T-cell (primary cell): ENCODE measurements around the gene PIGA. TPM values are rescaled to one million over a fixed set of nuclear protein-coding genes. Genes with fewer than 3 reads are reported as not detected.

Source experiments
- ATAC-seq, 4 experiments: fragments of 200-7000 bp in 3 of 4; fragments of 150-1000 bp in 1 of 4; cut with Tn5 transposase; replicated peaks in 1 of 4; 1 replicate in 3 of 4; 2 replicates in 1 of 4; pipeline ENCODE4 v1.10.0; 2021; ENCODE audit warnings: moderate library complexity in 3 of 4, mild to moderate bottlenecking in 2 of 4, moderate number of reproducible peaks in 1 of 4
- CTCF ChIA-PET, 2 donors: fragments of 300-600 bp; sonication (Branson Sonifier 250); formaldehyde crosslinking; loops; one replicate each; lab custom pipeline; 2022; ENCODE audit warnings: antibody characterized with exemption in 2 of 2; lab: Charles Lee
- POLR2A ChIA-PET, 2 donors: fragments of 300-600 bp; sonication (Branson Sonifier 250); formaldehyde crosslinking; loops; one replicate each; lab custom pipeline; 2022; ENCODE audit warnings: antibody characterized with exemption in 2 of 2; lab: Charles Lee
- DNase-seq, 35 experiments: peaks; one replicate each; pipeline versions ENCODE4 v3.0.0 to v3.0.0-alpha.2; 2013 to 2023
- H3K27ac ChIP-seq: one replicate; pipeline ENCODE4 v1.5.1; 2013; ENCODE audit warnings: low read length
- H3K27me3 ChIP-seq, 2 experiments: replicated peaks in 1 of 2; 1 replicate in 1 of 2; 2 replicates in 1 of 2; pipeline versions ENCODE4 v1.6.1 to v1.7.0; 2013; ENCODE audit warnings: low read length in 1 of 2, mixed read lengths in 1 of 2; ENCODE audit not compliant: control insufficient read depth in 2 of 2, insufficient read depth in 2 of 2; ENCODE audit errors: extremely low read depth in 1 of 2
- H3K36me3 ChIP-seq, 2 donors: 1 replicate in 1 of 2; 2 replicates in 1 of 2; pipeline versions ENCODE4 v1.6.1 to v1.7.0; 2013; ENCODE audit warnings: low read length in 1 of 2; ENCODE audit not compliant: control insufficient read depth in 2 of 2, insufficient read depth in 1 of 2; ENCODE audit errors: extremely low read depth in 1 of 2
- H3K4me1 ChIP-seq, 2 experiments: 1 replicate in 1 of 2; 2 replicates in 1 of 2; pipeline versions ENCODE4 v1.6.1 to v1.7.0; 2013; ENCODE audit warnings: low read length in 2 of 2, mixed read lengths in 1 of 2; ENCODE audit not compliant: insufficient read depth in 2 of 2, control insufficient read depth in 1 of 2; ENCODE audit errors: extremely low read depth in 1 of 2
- H3K4me3 ChIP-seq, 2 donors: 1 replicate in 1 of 2; 2 replicates in 1 of 2; pipeline versions ENCODE4 v1.5.1 to v1.7.0; 2013; ENCODE audit warnings: mild to moderate bottlenecking in 2 of 2, low read length in 1 of 2, moderate library complexity in 1 of 2; ENCODE audit not compliant: control insufficient read depth in 1 of 2; ENCODE audit errors: extremely low read depth in 1 of 2
- H3K9me3 ChIP-seq: 2 replicates; pipeline ENCODE4 v1.7.0; 2013
- H3K27ac Mint-ChIP-seq, 2 donors: one replicate each; pipeline ENCODE4 v1.8.0; 2020 to 2021; ENCODE audit warnings: mild to moderate bottlenecking in 2 of 2, mixed read lengths in 2 of 2
- H3K27me3 Mint-ChIP-seq, 2 donors: one replicate each; pipeline ENCODE4 v1.8.0; 2021 to 2022; ENCODE audit warnings: mixed read lengths in 2 of 2
- H3K36me3 Mint-ChIP-seq: one replicate; pipeline ENCODE4 v1.8.0; 2021; ENCODE audit warnings: mixed read lengths
- H3K4me1 Mint-ChIP-seq, 3 donors: one replicate each; pipeline ENCODE4 v1.8.0; 2020 to 2022; ENCODE audit warnings: mixed read lengths in 3 of 3, mild to moderate bottlenecking in 1 of 3
- H3K4me3 Mint-ChIP-seq, 3 donors: one replicate each; pipeline ENCODE4 v1.8.0; 2020 to 2022; ENCODE audit warnings: mild to moderate bottlenecking in 3 of 3, mixed read lengths in 3 of 3, moderate library complexity in 3 of 3
- H3K9me3 Mint-ChIP-seq, 3 donors: one replicate each; pipeline ENCODE4 v1.8.0; 2020 to 2022; ENCODE audit warnings: mixed read lengths in 3 of 3
- WGBS: methylation state at CpG from one replicate; pipeline ENCODE4 v1.1.5; 2013; ENCODE audit warnings: missing lambda C conversion rate; ENCODE audit not compliant: insufficient coverage; 5-methylcytosine and 5-hydroxymethylcytosine counted together
- total RNA-seq, 35 experiments: library from RNA in 6 of 35; stranded (reverse) in 6 of 35; fragments of 120-200 nt in 1 of 35; gene quantifications; one replicate each; pipeline versions ENCODE4 v1.2.1 to v1.2.4 and lab custom pipeline; 2013 to 2026

PIGA gene
- total RNA-seq, 5 donors from 2014 or later (not counting 1 experiment from before 2014, with no cell fraction given), result 15.9 to 95.0 (median 22.6) TPM

- POLR2A ChIA-PET, result no interaction called here
- H3K9me3 Mint-ChIP-seq, result no peaks in the 10 kb centered on the region
- no peaks in the 10 kb centered on the region for H3K4me1 Mint-ChIP-seq
- ATAC-seq (no peak), DNase-seq (no peak)
- CTCF ChIA-PET, result no interaction called here
- no peaks in the 10 kb centered on the region for H3K36me3 Mint-ChIP-seq
- no peaks in the 10 kb centered on the region for H3K27me3 ChIP-seq
- H3K36me3 ChIP-seq, result no peaks in the 10 kb centered on the region
- H3K27ac ChIP-seq, result no peak overlapping the region
- H3K9me3 ChIP-seq, result no peaks in the 10 kb centered on the region
- 83% methylated on average over 3 of the region's 9 CpGs for WGBS
- no peak overlapping the region for H3K27ac Mint-ChIP-seq
- H3K4me3 ChIP-seq, result no peak overlapping the region
- H3K4me3 Mint-ChIP-seq, result no peak overlapping the region
- H3K4me1 ChIP-seq, result no peaks in the 10 kb centered on the region
- H3K27me3 Mint-ChIP-seq, result peaks cover 22 to 39% of the 10 kb centered on the region in 2 donors
Measured at GRCh38 chrX:15366506-15367352, 31.4 kb upstream of the PIGA start.

GRCh38 chrX:15359701-15360100 is 24.4 kb upstream of the PIGA start:
- WGBS, result 60% methylated on average over 1 of the region's 2 CpGs
- H3K4me3 Mint-ChIP-seq, result no peak overlapping the region
- POLR2A ChIA-PET, result interaction anchor here in 1 of 2 donors (0.6 to 0.7 kb wide), 3 partner anchors 30 to 1379 kb away, joined by 4 to 6 read pairs (median 6); no protein-coding TSS in a partner anchor
- Histone ChIP-seq H3K9me3 (no peaks in the 10 kb centered on the region), H3K27me3 (no peaks in the 10 kb centered on the region), H3K4me1 (no peaks in the 10 kb centered on the region), H3K36me3 (no peaks in the 10 kb centered on the region), H3K27ac (no peak overlapping the region), H3K4me3 (no peak overlapping the region)
- H3K9me3 Mint-ChIP-seq, result no peaks in the 10 kb centered on the region
- H3K4me1 Mint-ChIP-seq, result no peaks in the 10 kb centered on the region
- DNase-seq (no peak), ATAC-seq (no peak)
- H3K27me3 Mint-ChIP-seq, result peaks cover 0 to 38% of the 10 kb centered on the region in 2 donors
- CTCF ChIA-PET, result no interaction called here
- H3K36me3 Mint-ChIP-seq, result no peaks in the 10 kb centered on the region
- no peak overlapping the region for H3K27ac Mint-ChIP-seq

- DNase-seq (no peak), ATAC-seq (no peak)
- no peak overlapping the region for H3K4me3 Mint-ChIP-seq
- no peaks in the 10 kb centered on the region for H3K4me1 Mint-ChIP-seq
- Histone ChIP-seq H3K9me3 (no peaks in the 10 kb centered on the region), H3K27ac (no peak overlapping the region), H3K4me3 (no peak overlapping the region), H3K36me3 (no peaks in the 10 kb centered on the region), H3K27me3 (no peaks in the 10 kb centered on the region), H3K4me1 (no peaks in the 10 kb centered on the region)
- H3K9me3 Mint-ChIP-seq, result no peaks in the 10 kb centered on the region
- no peaks in the 10 kb centered on the region for H3K36me3 Mint-ChIP-seq
- no peak overlapping the region for H3K27ac Mint-ChIP-seq
- H3K27me3 Mint-ChIP-seq, result peaks cover 0 to 30% of the 10 kb centered on the region in 2 donors
- ChIA-PET CTCF (no interaction called here), POLR2A (no interaction called here)
- WGBS, result no CpG with 5 or more reads among the region's 2 CpGs
Measured at GRCh38 chrX:15358533-15358932, 23.2 kb upstream of the PIGA start.

- Mint-ChIP-seq H3K27ac (no peak overlapping the region), H3K36me3 (no peaks in the 10 kb centered on the region), H3K4me1 (no peaks in the 10 kb centered on the region), H3K27me3 (peaks cover 0 to 27% of the 10 kb centered on the region in 2 donors), H3K9me3 (no peaks in the 10 kb centered on the region), H3K4me3 (no peak overlapping the region)
- no peaks in the 10 kb centered on the region for H3K27me3 ChIP-seq
- WGBS, result no CpG with 5 or more reads among the region's 1 CpG
- H3K36me3 ChIP-seq, result no peaks in the 10 kb centered on the region
- no peaks in the 10 kb centered on the region for H3K9me3 ChIP-seq
- ATAC-seq, result no peak
- no peak overlapping the region for H3K27ac ChIP-seq
- ChIA-PET POLR2A (no interaction called here), CTCF (interaction anchor here in 1 of 2 donors (0.5 kb wide), 1 partner anchor 1248 kb away, joined by 5 read pairs; no protein-coding TSS in a partner anchor)
- H3K4me3 ChIP-seq, result no peak overlapping the region
- no peak for DNase-seq
- no peaks in the 10 kb centered on the region for H3K4me1 ChIP-seq
Measured at GRCh38 chrX:15356444-15356843, 21.1 kb upstream of the PIGA start.

- WGBS, result 60% methylated on average over 2 of the region's 8 CpGs
- H3K4me3 Mint-ChIP-seq, result no peak overlapping the region
- peaks cover 0 to 4% of the 10 kb centered on the region in 2 donors for H3K27me3 Mint-ChIP-seq
- no peak overlapping the region for H3K27ac ChIP-seq
- no peaks in the 10 kb centered on the region for H3K4me1 ChIP-seq
- H3K4me3 ChIP-seq, result no peak overlapping the region
- DNase-seq (no peak), ATAC-seq (no peak)
- no peaks in the 10 kb centered on the region for H3K4me1 Mint-ChIP-seq
- no peaks in the 10 kb centered on the region for H3K36me3 Mint-ChIP-seq
- POLR2A ChIA-PET, result interaction anchor here (0.6 to 0.7 kb wide), 4 partner anchors 101 to 1598 kb away, joined by 3 to 5 read pairs (median 4); no protein-coding TSS in a partner anchor
- H3K27me3 ChIP-seq, result no peaks in the 10 kb centered on the region
- no peaks in the 10 kb centered on the region for H3K9me3 Mint-ChIP-seq
- no peaks in the 10 kb centered on the region for H3K9me3 ChIP-seq
- no peak overlapping the region for H3K27ac Mint-ChIP-seq
- CTCF ChIA-PET, result interaction anchor here (0.6 to 0.7 kb wide), 2 partner anchors 63 to 120 kb away, joined by 3 to 4 read pairs; no protein-coding TSS in a partner anchor
- H3K36me3 ChIP-seq, result no peaks in the 10 kb centered on the region
Measured at GRCh38 chrX:15350329-15350996, 15.1 kb upstream of the PIGA start.

GRCh38 chrX:15349046-15349445 is 13.7 kb upstream of the PIGA start:
- no peak overlapping the region for H3K27ac Mint-ChIP-seq
- Histone ChIP-seq H3K4me3 (no peak overlapping the region), H3K27ac (no peak overlapping the region), H3K27me3 (no peaks in the 10 kb centered on the region), H3K4me1 (no peaks in the 10 kb centered on the region), H3K36me3 (no peaks in the 10 kb centered on the region), H3K9me3 (no peaks in the 10 kb centered on the region)
- no peak overlapping the region for H3K4me3 Mint-ChIP-seq
- ChIA-PET CTCF (interaction anchor here in 1 of 2 donors (1.0 kb wide), 1 partner anchor 117 kb away, joined by 3 read pairs; no protein-coding TSS in a partner anchor), POLR2A (no interaction called here)
- peak in 7 of 35 experiments; percentile 1 to 52 (median 3) for DNase-seq
- H3K27me3 Mint-ChIP-seq, result peaks cover 0 to 8% of the 10 kb centered on the region in 2 donors
- H3K36me3 Mint-ChIP-seq, result no peaks in the 10 kb centered on the region
- no peaks in the 10 kb centered on the region for H3K9me3 Mint-ChIP-seq
- peak in 1 of 4 experiments; percentile 47 for ATAC-seq
- 0% methylated on average over 1 of the region's 2 CpGs for WGBS
- no peaks in the 10 kb centered on the region for H3K4me1 Mint-ChIP-seq
